GM21529 (cell line): ENCODE results near the gene ZNF883.
A peak's percentile ranks its signal among the peaks of the same experiment; 100 is the strongest.
"Not testable (repeated sequence)": the region's sequence is repeated elsewhere in the genome, so short reads cannot be mapped to it uniquely, and the experiment has no call there.

Experiments used
- ATAC-seq: cut with Tn5 transposase; IDR thresholded peaks from one replicate; pipeline ENCODE4 v1.9.1; 2021; ENCODE audit not compliant: unreplicated experiment

The ZNF883 gene

DNA sequence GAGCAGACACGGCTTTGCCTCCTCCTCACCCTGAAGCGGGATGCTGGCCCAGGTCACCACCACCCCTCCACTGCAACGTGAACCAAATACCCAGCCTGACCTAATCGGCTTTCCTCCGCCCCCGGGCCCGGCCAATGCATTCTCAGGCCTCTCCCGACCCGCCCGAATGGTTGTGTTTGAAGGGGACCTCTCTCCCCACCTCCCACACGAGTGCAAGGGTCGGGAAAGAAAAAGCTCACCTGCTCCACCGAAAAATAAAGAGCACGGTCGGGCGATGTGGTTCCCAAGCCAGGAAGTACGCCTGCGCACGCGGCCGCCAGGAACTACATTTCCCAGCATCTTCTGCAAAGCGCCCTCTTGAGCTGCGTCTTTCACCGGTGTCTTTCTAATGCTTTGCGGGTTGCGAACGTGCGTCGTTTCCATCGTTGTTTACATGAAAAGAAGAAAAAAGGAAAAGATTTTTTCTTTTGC lies at the start of gene ZNF883:
Gene ZNF883 (minus strand): TSS at position 282 of the 471 bp plus-strand sequence.
- no peak for ATAC-seq

DNA sequence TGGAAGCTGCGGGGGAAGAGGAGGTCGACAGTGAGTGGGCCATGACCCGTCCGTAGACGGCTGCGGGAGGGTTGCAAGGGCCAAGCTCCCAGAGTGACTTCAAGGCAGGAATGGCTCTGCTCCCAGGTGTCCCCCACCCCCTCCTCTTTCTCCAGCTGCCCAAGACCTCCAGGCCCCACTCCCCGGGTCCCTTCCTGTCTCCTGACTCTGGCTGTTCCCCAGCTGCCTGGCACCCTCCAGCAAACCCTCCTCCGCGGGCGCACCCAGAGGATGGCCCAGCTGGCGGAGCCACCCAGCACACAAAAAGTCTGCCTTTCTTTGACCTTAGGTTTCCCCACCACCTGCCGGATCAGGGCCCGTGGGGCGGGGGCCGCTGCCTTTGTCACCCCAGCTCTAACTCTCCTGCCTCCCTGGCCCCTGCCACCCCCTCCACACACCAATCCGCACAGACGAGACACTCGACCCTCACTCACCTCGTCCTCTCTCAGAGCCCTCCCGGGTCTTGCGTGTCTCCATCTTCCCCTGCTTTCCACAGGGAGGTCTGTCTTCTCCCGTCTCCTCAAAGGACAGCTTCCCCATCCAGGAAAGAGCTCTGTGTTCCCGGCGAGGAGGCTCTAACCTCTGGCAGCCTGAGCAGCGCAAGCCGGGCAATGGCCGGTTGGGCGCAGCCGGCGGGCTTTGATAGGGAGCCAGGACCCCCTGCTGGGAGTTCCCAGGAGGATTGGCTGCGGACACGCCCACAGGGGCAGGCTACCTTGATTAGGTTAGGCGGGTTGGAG lies 49.3 kb upstream of the ZNF883 start:
- not testable (repeated sequence) for ATAC-seq

DNA sequence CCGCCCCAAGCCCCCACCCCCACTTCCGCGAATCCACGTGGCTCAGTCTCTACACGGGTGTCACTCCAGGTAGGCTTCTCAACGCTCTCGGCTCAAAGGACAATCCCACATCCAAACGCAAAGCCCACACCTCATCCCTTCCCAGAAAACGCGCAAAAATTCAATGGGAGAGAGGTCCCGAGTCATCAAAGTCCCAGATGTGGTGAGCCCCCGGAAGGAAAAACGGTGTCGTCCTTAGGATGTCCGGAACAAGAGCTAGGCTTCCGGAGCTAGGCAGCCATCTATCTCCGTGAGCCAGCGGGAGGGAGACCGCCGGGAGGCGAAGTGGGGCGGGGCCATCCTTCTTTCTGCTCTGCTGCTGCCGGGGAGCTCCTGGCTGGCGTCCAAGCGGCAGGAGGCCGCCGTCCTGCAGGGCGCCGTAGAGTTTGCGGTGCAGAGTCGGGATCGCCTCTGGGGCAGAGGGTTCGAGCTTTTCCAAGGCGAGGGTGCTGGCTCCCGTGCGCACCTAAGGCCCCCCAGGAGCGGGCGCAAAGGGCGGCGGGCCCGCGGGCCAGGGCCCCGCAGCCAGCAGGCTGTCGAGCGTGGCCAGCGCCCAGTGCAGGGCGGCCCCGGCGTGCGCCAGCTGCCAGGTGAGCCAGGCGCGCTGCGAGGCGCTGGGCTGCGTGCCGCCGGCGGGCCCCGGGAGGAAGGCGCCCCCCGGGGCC lies 47.7 kb upstream of the ZNF883 start:
- not testable (repeated sequence) for ATAC-seq

DNA sequence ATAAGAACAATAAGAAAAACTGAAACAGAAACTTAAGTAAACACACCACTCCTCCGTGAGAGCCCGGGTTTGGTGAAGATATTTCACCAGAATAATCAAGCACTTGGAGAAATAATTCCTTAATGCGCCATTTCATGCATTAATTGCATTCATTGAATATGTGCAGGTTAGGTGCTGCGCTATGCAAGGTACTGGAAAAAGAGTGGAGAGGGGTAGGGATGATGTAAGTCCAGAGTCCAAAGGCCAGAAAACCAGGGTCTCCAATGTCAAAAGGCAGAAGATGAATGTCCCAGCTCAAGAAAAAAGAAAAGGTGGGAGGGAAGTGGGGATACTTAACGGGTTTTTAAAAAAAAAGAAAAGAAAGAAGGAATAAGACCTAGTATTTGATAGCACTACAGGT lies 45.2 kb upstream of the ZNF883 start:
- no peak for ATAC-seq

DNA sequence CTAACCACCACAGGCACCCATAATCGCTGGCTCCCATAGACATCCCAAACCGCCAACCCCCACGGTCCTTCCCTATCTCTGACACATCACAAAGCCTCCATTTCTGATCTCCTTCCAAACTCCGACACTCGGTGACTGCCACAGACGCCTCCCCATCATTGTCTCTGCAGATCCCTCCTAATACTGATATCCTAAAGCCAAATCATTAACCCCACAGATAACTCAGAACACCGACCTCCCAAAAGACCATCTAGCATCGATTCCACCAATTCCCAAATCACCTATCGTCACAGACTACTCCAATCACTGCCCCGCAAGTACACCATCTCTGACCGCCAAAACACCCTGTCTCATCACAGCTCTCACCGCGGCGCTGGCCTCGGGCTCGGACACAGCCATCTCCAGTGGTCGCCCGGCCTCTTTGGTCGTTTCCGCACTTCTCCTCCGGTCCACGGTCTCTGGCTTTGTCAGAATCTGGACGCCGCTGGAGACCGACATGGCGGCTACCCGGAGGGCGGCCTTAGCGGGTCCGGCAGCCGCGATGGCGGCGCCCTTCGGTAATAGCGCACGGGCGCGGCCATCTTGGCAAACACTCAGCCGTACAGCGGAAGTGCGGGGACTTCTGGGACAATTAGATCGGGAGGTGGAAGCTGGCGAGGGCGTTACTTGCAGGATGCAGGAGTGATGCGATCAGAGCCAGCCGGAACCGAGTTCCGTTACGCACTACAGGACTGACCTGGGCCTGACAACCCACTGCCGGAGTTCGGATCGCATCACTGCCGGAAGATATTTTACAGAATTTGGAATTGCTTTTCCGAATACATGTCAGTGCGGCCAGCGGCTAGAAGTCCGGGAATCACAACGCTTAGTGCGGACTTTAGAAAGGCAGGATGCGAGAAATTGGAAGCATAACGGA lies 44.5 kb upstream of the ZNF883 start, which contains the start of gene ZFP37:
Gene ZFP37 (minus strand): TSS at position 534 of the 916 bp plus-strand sequence. CDS start 36 bp downstream, at position 498.
- peak; percentile 98 for ATAC-seq

DNA sequence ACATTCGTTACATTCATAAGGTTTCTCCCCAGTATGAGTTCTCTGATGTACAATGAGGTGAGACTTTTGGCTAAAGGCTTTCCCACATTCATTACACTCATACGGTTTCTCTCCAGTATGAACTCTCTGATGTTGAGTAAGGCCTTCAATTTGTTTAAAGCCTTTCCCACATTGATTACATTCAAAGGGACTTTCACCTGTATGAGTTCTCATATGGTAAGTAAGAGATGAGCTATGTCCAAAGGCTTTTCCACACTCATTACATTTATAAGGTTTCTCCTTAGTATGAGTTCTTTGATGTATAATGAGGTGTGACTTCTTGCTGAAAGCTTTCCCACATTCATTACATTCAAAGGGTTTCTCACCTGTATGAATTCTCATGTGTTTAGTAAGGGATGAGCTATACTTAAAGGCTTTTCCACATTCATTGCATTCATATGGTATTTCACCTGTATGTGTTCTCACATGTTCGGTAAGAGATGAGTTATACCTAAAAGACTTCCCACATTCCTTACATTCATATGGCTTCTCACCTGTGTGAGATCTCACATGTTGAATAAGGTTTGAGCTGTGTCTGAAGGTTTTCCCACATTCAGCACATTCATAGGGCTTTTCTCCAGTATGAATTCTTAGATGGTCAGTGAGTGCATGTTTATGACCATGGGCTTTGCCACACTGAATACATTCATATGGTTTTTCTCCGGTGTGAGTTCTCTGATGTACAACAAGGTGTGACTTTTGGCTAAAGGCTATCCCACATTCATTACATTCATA lies 31.1 kb upstream of the ZNF883 start:
- no peak for ATAC-seq

DNA sequence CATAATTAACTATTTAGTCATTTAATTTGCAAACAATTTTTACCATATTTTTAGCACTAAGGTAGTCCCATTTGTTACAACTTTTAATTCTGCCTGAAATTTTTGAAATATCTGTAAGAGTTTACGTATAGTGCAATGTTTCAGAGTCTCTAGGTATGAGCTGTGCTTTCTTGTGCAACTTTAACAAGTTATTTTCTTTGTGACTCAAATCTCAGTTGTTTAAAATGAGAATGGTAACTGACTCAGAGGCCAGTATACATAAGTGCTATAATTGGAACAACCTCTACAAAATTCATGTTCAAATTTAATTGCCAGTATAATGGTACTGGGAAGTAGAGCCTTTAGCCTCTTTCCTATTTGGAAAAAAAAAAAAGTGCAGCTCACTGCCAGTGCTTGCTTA lies 14.2 kb upstream of the ZNF883 start:
- ATAC-seq, result no peak

DNA sequence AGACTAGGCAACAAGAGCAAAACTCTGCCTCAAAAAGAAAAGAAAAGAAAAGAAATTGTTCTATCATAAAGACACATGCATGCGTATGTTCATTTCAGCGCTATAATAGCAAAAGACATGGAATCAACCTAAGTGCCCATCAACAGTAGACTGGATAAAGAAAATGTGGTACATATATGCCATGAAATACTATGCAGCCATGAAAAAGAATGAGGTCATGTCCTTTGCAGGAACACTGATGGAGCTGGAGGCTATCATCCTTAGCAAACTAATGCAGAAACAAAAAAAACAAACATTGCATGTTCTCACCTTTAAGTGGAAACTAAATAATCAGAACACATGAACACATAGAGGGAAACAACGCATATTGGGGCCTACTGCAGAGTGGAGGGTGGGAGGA lies 6.3 kb upstream of the ZNF883 start:
- no peak for ATAC-seq

DNA sequence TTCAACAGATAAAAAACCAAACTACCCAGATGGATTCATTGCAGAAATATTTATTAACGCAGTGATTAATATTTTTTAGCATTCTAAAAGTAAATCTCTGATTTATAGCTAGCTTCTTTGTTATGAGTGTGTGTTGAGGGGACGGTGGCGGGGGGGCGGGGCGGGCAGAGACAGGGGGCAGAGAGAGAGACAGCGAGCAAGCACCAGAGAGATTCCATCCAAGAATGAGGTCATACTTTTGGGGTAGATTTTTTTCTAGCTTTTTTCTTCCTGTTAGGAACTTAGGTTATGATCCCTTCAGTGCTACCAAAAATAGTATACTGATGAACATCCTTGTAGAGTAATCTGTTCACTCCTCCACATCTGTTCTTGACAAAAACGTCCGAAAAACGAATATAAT lies 500 bp upstream of the ZNF883 start:
- ATAC-seq, result no peak

DNA sequence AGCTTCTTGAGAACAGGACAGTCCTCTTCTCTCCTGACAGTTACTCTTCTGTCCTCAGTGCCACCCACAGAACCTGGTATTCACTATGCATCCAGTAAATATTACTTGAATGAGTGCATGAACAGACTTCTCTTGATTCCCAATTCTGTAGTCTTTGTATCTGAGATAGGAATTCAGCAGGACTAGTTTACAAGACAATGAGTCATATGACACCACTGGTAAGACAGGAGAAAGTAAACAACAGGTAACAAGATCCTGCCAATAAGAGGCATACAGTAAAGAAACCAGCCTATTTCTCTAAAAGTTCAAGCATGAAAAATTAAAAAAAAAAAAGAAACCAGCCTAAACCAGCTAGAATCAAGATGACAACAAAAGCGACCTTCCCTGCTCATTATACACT lies 6.2 kb downstream of the ZNF883 start:
- ATAC-seq, result no peak

DNA sequence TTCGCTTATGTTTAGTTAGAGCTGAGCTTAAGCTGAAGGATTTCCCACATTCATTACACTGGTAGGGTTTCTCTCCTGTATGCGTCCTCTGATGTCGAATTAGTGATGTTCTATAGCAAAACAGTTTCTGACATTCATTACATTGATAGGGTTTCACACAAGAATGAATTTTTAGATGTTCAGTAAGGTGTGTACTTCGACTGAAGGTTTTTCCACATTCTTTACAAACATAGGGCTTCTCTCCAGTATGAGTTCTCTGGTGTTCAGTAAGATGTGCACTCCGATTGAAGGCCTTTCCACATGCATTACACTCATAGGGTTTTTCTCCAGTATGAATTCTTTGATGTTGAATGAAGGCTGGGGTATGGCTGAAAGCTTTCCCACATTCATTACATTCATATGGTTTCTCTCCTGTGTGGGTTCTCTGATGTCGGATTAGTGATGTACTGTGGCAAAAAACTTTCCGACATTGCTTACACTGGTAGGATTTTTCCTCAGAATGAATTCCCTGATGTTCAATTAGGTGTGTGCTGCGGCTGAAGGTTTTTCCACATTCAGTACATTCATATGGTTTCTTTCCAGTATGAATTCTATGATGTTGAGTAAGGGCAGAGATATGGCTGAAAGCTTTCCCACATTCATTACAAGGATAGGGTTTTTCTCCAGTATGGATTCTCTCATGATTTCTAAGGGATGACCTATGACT lies 14.6 kb downstream of the ZNF883 start:
- no peak for ATAC-seq

DNA sequence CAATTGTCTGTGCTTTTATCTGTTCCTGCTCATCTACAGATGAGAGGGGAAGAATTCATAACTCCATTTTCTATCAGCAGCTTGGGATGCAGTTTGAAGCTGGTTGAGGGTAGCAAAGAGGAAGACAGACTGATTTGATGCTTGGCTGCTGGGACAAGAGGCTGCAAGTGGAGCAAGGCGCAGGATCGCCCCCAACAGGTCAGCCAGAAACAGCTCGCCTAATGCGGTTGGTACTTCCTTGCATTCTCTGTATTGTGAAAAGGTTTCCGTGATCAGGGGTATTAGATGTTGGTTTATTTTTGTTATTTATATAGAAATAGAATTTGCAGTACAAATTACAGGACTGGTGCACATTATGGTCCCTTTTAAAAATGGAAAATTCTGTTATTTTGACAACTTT lies 40.6 kb downstream of the ZNF883 start:
- no peak for ATAC-seq

DNA sequence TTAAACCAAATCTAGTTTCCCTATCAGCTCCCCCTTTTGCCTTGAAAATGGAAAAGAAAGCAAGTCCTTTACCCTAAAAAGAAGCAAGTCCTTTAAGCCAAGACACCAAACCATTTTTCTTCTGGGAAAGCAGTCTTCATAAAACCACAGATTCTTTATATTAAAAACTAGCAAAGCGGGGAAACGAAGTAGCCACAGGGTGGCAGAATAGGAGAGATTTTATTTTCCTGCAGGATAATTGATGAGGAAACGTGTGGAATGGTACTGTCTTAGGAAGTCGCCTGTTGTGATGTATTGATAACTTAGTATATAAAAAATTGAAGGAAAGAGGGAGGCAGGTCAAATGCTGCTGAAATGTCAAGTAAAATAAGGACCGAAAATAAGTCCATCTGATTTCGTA lies 41.1 kb downstream of the ZNF883 start:
- ATAC-seq, result no peak

DNA sequence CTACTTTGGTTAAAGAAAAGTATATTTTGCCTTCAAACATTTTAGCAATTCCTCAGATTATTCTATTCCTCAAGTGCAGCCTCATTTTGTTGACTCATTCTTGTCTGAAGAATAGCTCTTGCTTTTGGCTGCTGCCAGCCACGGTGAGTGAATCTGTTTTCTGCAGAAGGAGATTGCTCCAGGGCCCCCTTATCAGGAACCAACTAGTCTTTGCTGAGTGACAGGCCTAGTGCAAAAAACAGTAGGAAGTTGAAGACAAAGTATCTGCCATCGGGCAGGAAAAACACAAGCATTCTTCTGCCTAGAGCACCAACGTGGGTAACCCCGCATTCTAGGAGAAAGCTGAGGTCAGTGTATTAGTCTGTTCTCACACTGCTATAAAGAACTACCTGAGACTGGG lies 42.3 kb downstream of the ZNF883 start:
- ATAC-seq, result no peak

DNA sequence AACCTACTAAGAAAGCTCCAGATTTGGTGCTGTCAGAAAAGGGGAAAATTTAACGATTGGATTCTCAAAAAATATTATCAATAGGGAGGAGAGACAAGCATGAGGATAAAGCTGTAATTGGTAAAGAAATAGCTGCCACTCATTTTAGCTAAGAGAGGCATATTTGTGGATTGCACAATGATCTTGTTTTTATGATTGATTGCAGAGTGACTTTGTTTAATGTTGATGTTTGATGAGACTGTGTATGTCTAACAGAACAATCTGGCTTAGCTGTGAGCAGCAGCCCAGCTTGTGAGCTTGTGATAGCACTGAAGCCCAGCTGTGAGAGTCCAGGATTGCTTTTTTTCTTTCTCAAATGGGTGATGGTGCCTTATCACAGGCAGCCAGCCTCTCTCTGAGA lies 56.4 kb downstream of the ZNF883 start:
- no peak for ATAC-seq

DNA sequence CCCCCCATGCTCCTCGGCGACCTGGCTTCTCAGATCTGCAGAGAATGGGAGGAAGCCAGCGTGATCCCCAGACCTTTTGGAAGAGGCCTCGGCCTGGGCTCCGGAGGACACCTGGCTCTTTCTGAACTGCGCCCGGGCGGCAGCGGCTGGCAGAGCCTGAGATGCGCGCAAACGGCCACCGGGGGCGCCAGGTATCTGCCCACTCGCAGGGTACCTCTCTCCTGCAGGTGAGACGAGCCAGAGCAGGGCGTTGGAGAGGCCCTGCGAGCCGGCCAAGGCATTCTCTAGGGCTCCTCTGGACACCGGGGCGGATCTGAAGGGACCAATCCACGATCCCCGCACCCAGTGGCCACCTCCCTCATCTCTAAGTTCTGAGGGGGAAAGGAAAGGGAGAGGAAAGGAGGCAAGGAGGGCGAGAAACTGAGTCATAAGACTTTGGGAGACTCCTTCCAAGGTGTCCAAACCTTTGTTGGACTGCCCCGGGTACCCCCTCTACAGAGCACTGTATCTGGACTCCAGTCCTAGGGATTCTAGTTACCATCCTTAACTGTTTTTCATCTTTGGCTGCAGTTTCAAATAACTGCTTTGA lies 66.3 kb downstream of the ZNF883 start:
- ATAC-seq, result no peak

DNA sequence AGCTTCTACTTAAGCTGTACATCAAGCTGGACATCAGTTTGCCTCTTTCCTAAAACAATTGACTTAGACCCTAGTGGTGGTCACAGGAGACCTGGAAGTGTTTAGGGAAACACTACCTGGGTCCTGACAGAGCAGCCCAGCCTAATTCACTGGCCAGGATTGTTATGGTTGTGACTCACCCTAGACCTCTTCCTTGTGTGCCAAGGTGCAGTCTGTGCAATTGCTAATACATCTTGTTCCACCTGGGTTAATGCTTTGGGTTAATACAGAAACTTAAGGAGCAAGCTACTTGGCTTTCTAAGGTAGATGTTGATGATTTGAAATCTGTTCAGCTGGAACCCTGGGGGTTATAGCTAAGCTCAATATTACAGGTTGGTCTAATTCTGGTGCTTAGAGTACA lies 72.6 kb downstream of the ZNF883 start:
- ATAC-seq, result no peak

DNA sequence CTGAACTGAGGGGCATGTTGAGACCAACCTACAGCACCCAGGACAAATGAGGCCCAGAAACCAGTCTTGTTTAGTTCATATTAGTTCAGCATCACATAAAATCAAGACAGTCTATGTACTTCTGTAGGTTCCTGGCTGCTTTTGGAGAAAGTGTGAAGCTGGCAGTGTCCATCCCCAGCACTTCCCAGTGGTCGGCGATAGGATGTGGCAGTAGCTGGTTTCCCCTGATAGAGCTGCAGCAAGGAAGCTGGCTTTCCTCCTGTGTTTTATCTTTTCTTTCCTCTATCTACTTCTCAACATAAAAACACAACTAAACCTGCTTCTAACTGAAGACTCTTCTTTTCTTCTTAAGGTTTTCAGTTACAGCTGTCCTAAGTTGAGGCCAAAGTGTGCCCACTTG lies 78.3 kb downstream of the ZNF883 start:
- no peak for ATAC-seq

DNA sequence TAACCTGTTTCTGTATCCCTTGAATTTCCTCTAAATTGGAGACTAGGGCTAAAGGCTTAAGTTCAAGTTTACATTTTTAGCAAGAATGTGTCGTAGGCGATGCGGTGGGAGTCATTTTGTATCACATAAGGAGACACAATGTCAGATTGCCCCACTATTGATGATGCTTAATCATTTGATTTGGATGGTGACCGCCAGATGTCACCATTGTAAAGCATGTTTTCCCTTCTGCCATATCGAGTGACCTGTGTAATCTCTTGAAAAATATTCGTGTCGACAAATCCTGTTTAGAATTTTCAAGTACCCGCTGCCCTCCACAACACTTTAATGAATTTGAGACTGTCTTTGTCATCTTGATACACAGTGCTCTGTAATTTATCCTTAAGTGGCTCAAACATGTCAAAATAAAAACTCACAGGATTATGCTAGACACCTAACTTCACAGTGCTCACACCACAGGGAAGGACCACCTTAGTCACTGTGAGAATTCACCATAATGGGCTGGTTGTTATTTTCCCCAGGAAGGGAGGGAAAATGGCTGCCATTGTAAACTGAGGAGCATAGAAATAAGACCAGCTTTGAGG lies 86.8 kb downstream of the ZNF883 start:
- no peak for ATAC-seq
